ENCODE measurements around the gene PPP6R2. TPM values are rescaled to one million over a fixed set of nuclear protein-coding genes. Genes with fewer than 3 reads are reported as not detected.

The PPP6R2 gene
- total and polyA plus RNA-seq, 4 donors = 35.2 to 70.0 (median 46.6) TPM

DNA sequence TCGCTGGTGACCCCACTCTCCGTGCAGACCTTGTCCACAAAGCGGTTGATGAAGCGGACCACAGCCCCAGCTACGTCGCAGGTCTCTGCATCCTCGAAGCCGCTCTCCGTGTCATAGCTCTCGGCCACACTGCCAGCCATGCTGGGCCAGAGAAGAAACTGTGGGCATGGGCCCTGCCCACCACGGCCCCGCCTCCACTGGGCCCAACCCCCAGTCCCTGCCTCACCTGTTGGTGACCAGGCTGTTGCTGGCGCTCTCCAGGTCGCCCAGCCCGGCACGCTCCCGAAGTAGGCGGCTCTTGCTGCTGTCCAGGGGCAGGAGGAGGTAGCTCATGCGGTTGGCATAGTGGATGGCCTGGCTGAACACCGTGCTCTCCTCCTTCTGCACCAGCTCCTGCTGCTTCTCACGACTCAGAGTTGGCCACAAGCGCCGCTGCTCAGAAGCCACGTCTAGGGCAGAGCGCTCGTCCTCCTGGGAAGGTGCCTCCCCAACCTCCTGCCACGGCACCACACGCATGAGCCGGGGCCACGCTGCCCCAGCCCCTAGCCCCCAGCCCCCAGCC is 118.9 kb downstream of the PPP6R2 start:
- Histone ChIP-seq H3K9me3 (ENCODE audit: control insufficient read depth in 4 of 4, insufficient read depth in 3 of 4, low read length in 3 of 4) (no peaks in the 10 kb centered on the region), H3K27me3 (ENCODE audit: control insufficient read depth in 3 of 3, insufficient read depth in 3 of 3, low read length in 2 of 3) (no peaks in the 10 kb centered on the region), H3K27ac (ENCODE audit: low read depth in 1 of 2, low read length in 1 of 2) (no peak overlapping the region), H3K9ac (ENCODE audit: insufficient read depth in 1 of 2, low read length in 2 of 2) (no peak overlapping the region), H3K4me3 (no peak overlapping the region), H3K36me3 (ENCODE audit: control insufficient read depth in 4 of 4, insufficient read depth in 4 of 4, low read length in 4 of 4) (peaks cover 20 to 97% (median 43%) of the 10 kb centered on the region in 4 donors), H3K4me1 (ENCODE audit: control insufficient read depth in 5 of 5, insufficient read depth in 5 of 5, low read length in 5 of 5) (peaks cover 0 to 8% (median 0%) of the 10 kb centered on the region in 5 donors)
- ATAC-seq (ENCODE audit: insufficient read depth, low FRiP score) (no peak), DNase-seq (no peak)
- 96 to 98% methylated on average over 30 of the region's 30 CpGs for WGBS, 2 donors
- TF ChIP-seq, protein P1, sequence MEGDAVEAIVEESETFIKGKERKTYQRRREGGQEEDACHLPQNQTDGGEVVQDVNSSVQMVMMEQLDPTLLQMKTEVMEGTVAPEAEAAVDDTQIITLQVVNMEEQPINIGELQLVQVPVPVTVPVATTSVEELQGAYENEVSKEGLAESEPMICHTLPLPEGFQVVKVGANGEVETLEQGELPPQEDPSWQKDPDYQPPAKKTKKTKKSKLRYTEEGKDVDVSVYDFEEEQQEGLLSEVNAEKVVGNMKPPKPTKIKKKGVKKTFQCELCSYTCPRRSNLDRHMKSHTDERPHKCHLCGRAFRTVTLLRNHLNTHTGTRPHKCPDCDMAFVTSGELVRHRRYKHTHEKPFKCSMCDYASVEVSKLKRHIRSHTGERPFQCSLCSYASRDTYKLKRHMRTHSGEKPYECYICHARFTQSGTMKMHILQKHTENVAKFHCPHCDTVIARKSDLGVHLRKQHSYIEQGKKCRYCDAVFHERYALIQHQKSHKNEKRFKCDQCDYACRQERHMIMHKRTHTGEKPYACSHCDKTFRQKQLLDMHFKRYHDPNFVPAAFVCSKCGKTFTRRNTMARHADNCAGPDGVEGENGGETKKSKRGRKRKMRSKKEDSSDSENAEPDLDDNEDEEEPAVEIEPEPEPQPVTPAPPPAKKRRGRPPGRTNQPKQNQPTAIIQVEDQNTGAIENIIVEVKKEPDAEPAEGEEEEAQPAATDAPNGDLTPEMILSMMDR (IDR thresholded peaks at IDR 0.05; ENCODE audit: control extremely low read depth, extremely low read depth) = no peak

DNA sequence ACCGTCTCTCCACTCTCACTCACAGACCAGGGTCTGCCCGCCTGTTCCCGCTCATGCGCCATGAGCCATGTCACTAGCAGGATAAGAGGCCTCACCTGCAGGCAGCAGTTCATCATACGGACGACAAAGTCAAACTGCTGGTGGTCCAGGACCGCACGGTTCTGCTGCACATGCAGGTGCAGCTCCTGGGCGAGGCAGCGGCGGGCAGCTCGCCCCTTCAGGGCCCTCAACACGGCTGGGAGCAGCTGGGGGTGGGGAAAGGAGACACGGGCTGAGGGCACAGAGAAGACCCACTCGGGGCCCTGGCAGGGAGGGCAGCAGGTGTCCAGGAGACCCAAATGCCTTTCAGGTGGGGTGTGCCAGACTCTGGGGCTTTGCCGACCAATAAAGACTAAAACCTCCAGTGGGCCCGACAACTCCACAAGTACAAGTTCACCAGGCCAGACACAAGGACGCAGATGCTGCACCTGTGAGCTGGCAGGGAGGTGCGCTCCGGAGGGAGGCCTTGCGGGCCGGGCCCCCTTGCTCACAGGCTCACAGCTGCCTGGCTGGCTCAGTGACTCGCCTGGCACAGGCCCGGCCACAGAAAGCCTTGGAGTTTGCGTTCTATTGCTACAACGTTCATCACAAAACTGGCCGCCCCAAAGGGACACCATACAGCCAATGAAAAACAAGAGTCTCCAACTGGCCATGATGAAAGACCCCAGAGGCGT is 120.2 kb downstream of the PPP6R2 start:
- Histone ChIP-seq H3K9me3 (ENCODE audit: control insufficient read depth in 4 of 4, insufficient read depth in 3 of 4, low read length in 3 of 4) (no peaks in the 10 kb centered on the region), H3K27ac (ENCODE audit: low read depth in 1 of 2, low read length in 1 of 2) (no peak overlapping the region), H3K36me3 (ENCODE audit: control insufficient read depth in 4 of 4, insufficient read depth in 4 of 4, low read length in 4 of 4) (peaks cover 22 to 96% (median 41%) of the 10 kb centered on the region in 4 donors), H3K4me3 (no peak overlapping the region), H3K4me1 (ENCODE audit: control insufficient read depth in 5 of 5, insufficient read depth in 5 of 5, low read length in 5 of 5) (peaks cover 0 to 8% (median 0%) of the 10 kb centered on the region in 5 donors), H3K27me3 (ENCODE audit: control insufficient read depth in 3 of 3, insufficient read depth in 3 of 3, low read length in 2 of 3) (no peaks in the 10 kb centered on the region), H3K9ac (ENCODE audit: insufficient read depth in 1 of 2, low read length in 2 of 2) (no peak overlapping the region)
- ATAC-seq (ENCODE audit: insufficient read depth, low FRiP score) (no peak), DNase-seq (no peak)
- 94 to 95% methylated on average over 26 to 28 of the region's 28 CpGs for WGBS, 2 donors
- TF ChIP-seq, protein P1 (IDR thresholded peaks at IDR 0.05; ENCODE audit: control extremely low read depth, extremely low read depth) = no peak

DNA sequence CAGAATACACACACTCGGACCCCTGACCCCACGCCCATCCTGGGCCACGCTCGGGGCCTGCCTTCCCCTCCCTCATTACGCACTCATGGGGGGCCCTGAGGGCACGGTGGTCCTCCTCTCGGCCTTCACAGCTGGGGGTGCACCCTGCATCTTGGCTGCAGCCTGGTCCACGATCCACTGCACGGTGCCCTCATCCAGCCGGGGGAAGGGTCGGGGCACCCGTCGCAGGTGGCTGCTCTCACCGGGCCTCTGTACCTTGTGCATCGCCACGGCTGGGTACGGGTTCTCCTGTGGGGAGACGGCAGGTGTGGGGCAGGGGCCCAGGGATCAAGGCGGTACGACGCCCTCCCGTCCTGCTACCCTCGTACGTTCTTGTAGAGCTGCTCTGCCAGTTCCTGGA is 121.3 kb downstream of the PPP6R2 start:
- no peak overlapping the region for H3K4me3 ChIP-seq
- no peak overlapping the region for H3K27ac ChIP-seq (ENCODE audit: low read depth in 1 of 2, low read length in 1 of 2)
- no peaks in the 10 kb centered on the region for H3K9me3 ChIP-seq (ENCODE audit: control insufficient read depth in 4 of 4, insufficient read depth in 3 of 4, low read length in 3 of 4)
- WGBS, 2 donors = 93 to 95% methylated on average over 24 of the region's 24 CpGs
- ATAC-seq (ENCODE audit: insufficient read depth, low FRiP score) = no peak
- no peaks in the 10 kb centered on the region for H3K27me3 ChIP-seq (ENCODE audit: control insufficient read depth in 3 of 3, insufficient read depth in 3 of 3, low read length in 2 of 3)
- no peak overlapping the region for H3K9ac ChIP-seq (ENCODE audit: insufficient read depth in 1 of 2, low read length in 2 of 2)
- H3K36me3 ChIP-seq (ENCODE audit: control insufficient read depth in 4 of 4, insufficient read depth in 4 of 4, low read length in 4 of 4) = peaks cover 22 to 85% (median 35%) of the 10 kb centered on the region in 4 donors
- no peak for DNase-seq
- TF ChIP-seq, protein P1 (IDR thresholded peaks at IDR 0.05; ENCODE audit: control extremely low read depth, extremely low read depth) = no peak
- peaks cover 0 to 8% (median 0%) of the 10 kb centered on the region in 5 donors for H3K4me1 ChIP-seq (ENCODE audit: control insufficient read depth in 5 of 5, insufficient read depth in 5 of 5, low read length in 5 of 5)
